ENCODE data around the gene PCCA.

PCCA gene

GRCh38 chr13:100395698-100396373, 306.9 kb downstream of the PCCA start:
- TF ChIP-seq ZNF274 (IDR thresholded peaks at IDR 0.05; ENCODE audit: low read depth, low read length), result no peak

GRCh38 chr13:100396776-100397175, 307.9 kb downstream of the PCCA start:
- TF ChIP-seq ZNF274 (IDR thresholded peaks at IDR 0.05; ENCODE audit: low read depth, low read length), result no peak
- no peak overlapping the region for H3K4me3 ChIP-seq (ENCODE audit: low read length)

More at GRCh38 chr13:100395698-100396373, 306.9 kb downstream of the PCCA start:
- no peak overlapping the region for H3K4me3 ChIP-seq (ENCODE audit: low read length)

GRCh38 chr13:100397627-100398026, 308.7 kb downstream of the PCCA start:
- no peak for TF ChIP-seq ZNF274 (IDR thresholded peaks at IDR 0.05; ENCODE audit: low read depth, low read length)

GRCh38 chr13:100398360-100398759, 309.5 kb downstream of the PCCA start:
- TF ChIP-seq ZNF274 (IDR thresholded peaks at IDR 0.05; ENCODE audit: low read depth, low read length), result no peak
- no peak overlapping the region for H3K4me3 ChIP-seq (ENCODE audit: low read length)

More at GRCh38 chr13:100397627-100398026, 308.7 kb downstream of the PCCA start:
- no peak overlapping the region for H3K4me3 ChIP-seq (ENCODE audit: low read length)

GRCh38 chr13:100399455-100399854, 310.6 kb downstream of the PCCA start:
- no peak for TF ChIP-seq ZNF274 (IDR thresholded peaks at IDR 0.05; ENCODE audit: low read depth, low read length)
- no peak overlapping the region for H3K4me3 ChIP-seq (ENCODE audit: low read length)

- TF ChIP-seq ZNF274 (IDR thresholded peaks at IDR 0.05; ENCODE audit: low read depth, low read length), result no peak
- H3K4me3 ChIP-seq (ENCODE audit: low read length), result no peak overlapping the region
Measured at GRCh38 chr13:100403675-100404074, 314.8 kb downstream of the PCCA start.

- TF ChIP-seq ZNF274 (IDR thresholded peaks at IDR 0.05; ENCODE audit: low read depth, low read length), result no peak
- no peak overlapping the region for H3K4me3 ChIP-seq (ENCODE audit: low read length)
Measured at GRCh38 chr13:100409132-100409531, 320.2 kb downstream of the PCCA start.

GRCh38 chr13:100423375-100423774, 334.5 kb downstream of the PCCA start:
- H3K4me3 ChIP-seq (ENCODE audit: low read length), result no peak overlapping the region
- TF ChIP-seq ZNF274 (IDR thresholded peaks at IDR 0.05; ENCODE audit: low read depth, low read length), result no peak

GRCh38 chr13:100428986-100429385, 340.1 kb downstream of the PCCA start:
- TF ChIP-seq ZNF274 (IDR thresholded peaks at IDR 0.05; ENCODE audit: low read depth, low read length), result no peak
- no peak overlapping the region for H3K4me3 ChIP-seq (ENCODE audit: low read length)

GRCh38 chr13:100432611-100433010, 343.7 kb downstream of the PCCA start:
- no peak overlapping the region for H3K4me3 ChIP-seq (ENCODE audit: low read length)
- no peak for TF ChIP-seq ZNF274 (IDR thresholded peaks at IDR 0.05; ENCODE audit: low read depth, low read length)

- H3K4me3 ChIP-seq (ENCODE audit: low read length), result no peak overlapping the region
- no peak for TF ChIP-seq ZNF274 (IDR thresholded peaks at IDR 0.05; ENCODE audit: low read depth, low read length)
Measured at GRCh38 chr13:100433475-100433874, 344.6 kb downstream of the PCCA start.

- H3K4me3 ChIP-seq (ENCODE audit: low read length), result no peak overlapping the region
- TF ChIP-seq ZNF274 (IDR thresholded peaks at IDR 0.05; ENCODE audit: low read depth, low read length), result no peak
Measured at GRCh38 chr13:100434010-100434763, 345.3 kb downstream of the PCCA start.

- no peak overlapping the region for H3K4me3 ChIP-seq (ENCODE audit: low read length)
- TF ChIP-seq ZNF274 (IDR thresholded peaks at IDR 0.05; ENCODE audit: low read depth, low read length), result no peak
Measured at GRCh38 chr13:100436099-100436498, 347.2 kb downstream of the PCCA start.

GRCh38 chr13:100438059-100438788, 349.3 kb downstream of the PCCA start:
- no peak overlapping the region for H3K4me3 ChIP-seq (ENCODE audit: low read length)
- no peak for TF ChIP-seq ZNF274 (IDR thresholded peaks at IDR 0.05; ENCODE audit: low read depth, low read length)

All from GM08714 (cell line).